SK-N-SH treated with all-trans-retinoic acid at 6 μM for 48 hours (cell line): Measurements from ENCODE around the gene PRPF38B.

Source experiments
- ATAC-seq: fragments of 200-7000 bp; cut with Tn5 transposase; 3 replicates; pipeline ENCODE4 v1.9.1; 2020; ENCODE audit warnings: mild to moderate bottlenecking, moderate library complexity
- ARNTL ChIP-seq: fragments of 450-650 bp; formaldehyde crosslinking; IDR thresholded peaks from 2 replicates; pipeline ENCODE4 v1.5.0; 2020; ENCODE audit warnings: low read depth, mild to moderate bottlenecking, moderate library complexity, borderline replicate concordance
- CREB5 ChIP-seq: fragments of 250-450 bp; sonication (Bioruptor Pico); IDR thresholded peaks from 2 replicates; pipeline ENCODE4 v1.5.1; 2020; ENCODE audit warnings: low read depth, mild to moderate bottlenecking, moderate library complexity
- CSRNP3 ChIP-seq: fragments of 250-450 bp; sonication (Bioruptor Pico); IDR thresholded peaks from 2 replicates; pipeline ENCODE4 v1.5.1; 2021; ENCODE audit warnings: mild to moderate bottlenecking, moderate library complexity
- ESRRG ChIP-seq: fragments of 250-450 bp; sonication (Bioruptor Pico); IDR thresholded peaks from 2 replicates; pipeline ENCODE4 v1.6.1; 2021; ENCODE audit warnings: mild to moderate bottlenecking
- GLIS3 ChIP-seq: fragments of 250-450 bp; sonication (Bioruptor Pico); IDR thresholded peaks from 2 replicates; pipeline ENCODE4 v1.5.0; 2020; ENCODE audit warnings: mild to moderate bottlenecking, moderate library complexity
- ISL1 ChIP-seq: fragments of 250-450 bp; sonication (Bioruptor Pico); IDR thresholded peaks from 2 replicates; pipeline ENCODE4 v2.1.2; 2022; ENCODE audit warnings: mild to moderate bottlenecking, moderate library complexity
- OSR1 ChIP-seq: fragments of 250-450 bp; sonication (Bioruptor Pico); IDR thresholded peaks from 2 replicates; pipeline ENCODE4 v1.8.0; 2022; ENCODE audit warnings: moderate library complexity, mild to moderate bottlenecking, inconsistent platforms
- PATZ1 ChIP-seq: fragments of 250-450 bp; sonication (Bioruptor Pico); IDR thresholded peaks from 2 replicates; pipeline ENCODE4 v1.8.0; 2020; ENCODE audit warnings: mild to moderate bottlenecking, moderate library complexity, borderline replicate concordance
- POU6F1 ChIP-seq: fragments of 250-450 bp; sonication (Bioruptor Pico); IDR thresholded peaks from 2 replicates; pipeline ENCODE4 v1.8.0; 2021; ENCODE audit warnings: low read depth, mild to moderate bottlenecking, moderate library complexity, borderline replicate concordance
- PPARA ChIP-seq: fragments of 250-450 bp; sonication (Bioruptor Pico); IDR thresholded peaks from 2 replicates; pipeline ENCODE4 v1.5.0; 2020; ENCODE audit warnings: mild to moderate bottlenecking, borderline replicate concordance
- RARB ChIP-seq: fragments of 250-450 bp; sonication (Bioruptor Pico); IDR thresholded peaks from 2 replicates; pipeline ENCODE4 v1.8.0; 2021; ENCODE audit warnings: mild to moderate bottlenecking, moderate library complexity
- SNAI2 ChIP-seq: fragments of 250-450 bp; sonication (Bioruptor Pico); IDR thresholded peaks from 2 replicates; pipeline ENCODE4 v1.5.0; 2020; ENCODE audit warnings: mild to moderate bottlenecking, moderate library complexity
- TCF4 ChIP-seq: fragments of 250-450 bp; sonication (Bioruptor Pico); IDR thresholded peaks from 2 replicates; pipeline ENCODE4 v1.8.0; 2021; ENCODE audit warnings: mild to moderate bottlenecking, moderate library complexity, borderline replicate concordance
- TOX ChIP-seq: fragments of 250-450 bp; sonication (Bioruptor Pico); IDR thresholded peaks from 2 replicates; pipeline ENCODE4 v1.8.0; 2021; ENCODE audit warnings: mild to moderate bottlenecking, moderate library complexity, borderline replicate concordance
- TSHZ2 ChIP-seq: fragments of 250-450 bp; sonication (Bioruptor Pico); IDR thresholded peaks from 2 replicates; pipeline ENCODE4 v1.5.0; 2020; ENCODE audit warnings: mild to moderate bottlenecking, moderate library complexity
- ZC3H10 ChIP-seq: fragments of 250-450 bp; sonication (Bioruptor Pico); IDR thresholded peaks from 2 replicates; pipeline ENCODE4 v1.5.1; 2021; ENCODE audit warnings: mild to moderate bottlenecking, moderate library complexity
- ZFP30 ChIP-seq: fragments of 450-650 bp; formaldehyde crosslinking; IDR thresholded peaks from 2 replicates; pipeline ENCODE4 v1.5.0; 2022; ENCODE audit warnings: mild to moderate bottlenecking, moderate library complexity
- ZNF70 ChIP-seq: fragments of 450-650 bp; formaldehyde crosslinking; IDR thresholded peaks from 2 replicates; pipeline ENCODE4 v1.5.0; 2020; ENCODE audit warnings: mild to moderate bottlenecking, moderate library complexity
- ZNF8 ChIP-seq: fragments of 450-650 bp; formaldehyde crosslinking; IDR thresholded peaks from 2 replicates; pipeline ENCODE4 v1.5.0; 2020; ENCODE audit warnings: mild to moderate bottlenecking, moderate library complexity

Gene PRPF38B

GRCh38 chr1:108706643-108707042 is 14.5 kb downstream of the PRPF38B start:
- TF ChIP-seq ZNF70 (CRISPR knock-in tag) (no peak), ZNF8 (no peak), SNAI2 (CRISPR knock-in tag) (no peak), PPARA (CRISPR knock-in tag) (no peak), ZFP30 (CRISPR knock-in tag) (no peak), ZC3H10 (no peak), RARB (CRISPR knock-in tag) (no peak), ESRRG (CRISPR knock-in tag) (no peak), GLIS3 (no peak), CSRNP3 (no peak), TSHZ2 (CRISPR knock-in tag) (no peak), ISL1 (CRISPR knock-in tag) (no peak)
- no peak for ATAC-seq

GRCh38 chr1:108708691-108709660 is 16.9 kb downstream of the PRPF38B start:
- TF ChIP-seq CSRNP3 (no peak), ZNF8 (no peak), GLIS3 (no peak), OSR1 (no peak), PPARA (CRISPR knock-in tag) (no peak), ESRRG (CRISPR knock-in tag) (no peak), POU6F1 (CRISPR knock-in tag) (no peak), SNAI2 (CRISPR knock-in tag) (no peak), ZC3H10 (no peak), TCF4 (CRISPR knock-in tag) (no peak), ZNF70 (CRISPR knock-in tag) (no peak), TOX (CRISPR knock-in tag) (no peak), CREB5 (CRISPR knock-in tag) (no peak), PATZ1 (no peak), ZFP30 (CRISPR knock-in tag) (no peak), ARNTL (CRISPR knock-in tag) (no peak)
- no peak; the same call in 2 of the 3 replicates for ATAC-seq
